ENCODE measurements around the gene OLIG2.
A peak's percentile ranks its signal among the peaks of the same experiment; 100 is the strongest.

Gene OLIG2

GRCh38 chr21:33028287-33028670 lies 2.5 kb downstream of the OLIG2 start:
- Histone ChIP-seq H3K9me3 (ENCODE audit: control insufficient read depth, low read depth, low read length) (no peaks in the 10 kb centered on the region), H3K4me3 (ENCODE audit: low read length) (no peak overlapping the region), H3K27me3 (ENCODE audit: control insufficient read depth, insufficient read depth, low read length) (peaks cover 100% of the 10 kb centered on the region), H3K36me3 (ENCODE audit: control insufficient read depth, low read depth, low read length) (no peaks in the 10 kb centered on the region), H3K4me1 (ENCODE audit: control insufficient read depth, low read depth, low read length) (peaks cover 14% of the 10 kb centered on the region), H3K27ac (ENCODE audit: low read length) (no peak overlapping the region), H3K9ac (ENCODE audit: low read length) (no peak overlapping the region)

GRCh38 chr21:33028773-33029384 lies 3.1 kb downstream of the OLIG2 start:
- Histone ChIP-seq H3K27me3 (ENCODE audit: control insufficient read depth, insufficient read depth, low read length) (peaks cover 100% of the 10 kb centered on the region), H3K9ac (ENCODE audit: low read length) (no peak overlapping the region), H3K36me3 (ENCODE audit: control insufficient read depth, low read depth, low read length) (no peaks in the 10 kb centered on the region), H3K4me1 (ENCODE audit: control insufficient read depth, low read depth, low read length) (peaks cover 16% of the 10 kb centered on the region), H3K27ac (ENCODE audit: low read length) (no peak overlapping the region), H3K9me3 (ENCODE audit: control insufficient read depth, low read depth, low read length) (no peaks in the 10 kb centered on the region), H3K4me3 (ENCODE audit: low read length) (peak overlapping the region; percentile 14)

DNA sequence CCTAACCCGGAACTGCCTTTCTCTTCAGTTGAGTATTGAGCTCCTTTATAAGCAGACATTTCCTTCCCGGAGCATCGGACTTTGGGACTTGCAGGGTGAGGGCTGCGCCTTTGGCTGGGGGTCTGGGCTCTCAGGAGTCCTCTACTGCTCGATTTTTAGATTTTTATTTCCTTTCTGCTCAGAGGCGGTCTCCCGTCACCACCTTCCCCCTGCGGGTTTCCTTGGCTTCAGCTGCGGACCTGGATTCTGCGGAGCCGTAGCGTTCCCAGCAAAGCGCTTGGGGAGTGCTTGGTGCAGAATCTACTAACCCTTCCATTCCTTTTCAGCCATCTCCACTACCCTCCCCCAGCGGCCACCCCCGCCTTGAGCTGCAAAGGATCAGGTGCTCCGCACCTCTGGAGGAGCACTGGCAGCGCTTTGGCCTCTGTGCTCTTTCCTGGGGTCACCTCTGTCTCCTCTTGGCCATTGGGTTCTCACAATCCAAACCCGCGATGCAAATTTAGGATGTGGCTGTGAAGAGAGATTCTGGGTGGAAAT lies 3.7 kb downstream of the OLIG2 start:
- Histone ChIP-seq H3K27ac (ENCODE audit: low read length) (no peak overlapping the region), H3K36me3 (ENCODE audit: control insufficient read depth, low read depth, low read length) (no peaks in the 10 kb centered on the region), H3K27me3 (ENCODE audit: control insufficient read depth, insufficient read depth, low read length) (peaks cover 100% of the 10 kb centered on the region), H3K9me3 (ENCODE audit: control insufficient read depth, low read depth, low read length) (no peaks in the 10 kb centered on the region), H3K4me3 (ENCODE audit: low read length) (peak overlapping the region; percentile 14), H3K4me1 (ENCODE audit: control insufficient read depth, low read depth, low read length) (peaks cover 17% of the 10 kb centered on the region), H3K9ac (ENCODE audit: low read length) (no peak overlapping the region)

GRCh38 chr21:33029975-33030461 lies 4.3 kb downstream of the OLIG2 start:
- Histone ChIP-seq H3K27me3 (ENCODE audit: control insufficient read depth, insufficient read depth, low read length) (peaks cover 100% of the 10 kb centered on the region), H3K4me1 (ENCODE audit: control insufficient read depth, low read depth, low read length) (peaks cover 14% of the 10 kb centered on the region), H3K36me3 (ENCODE audit: control insufficient read depth, low read depth, low read length) (no peaks in the 10 kb centered on the region), H3K9ac (ENCODE audit: low read length) (no peak overlapping the region), H3K4me3 (ENCODE audit: low read length) (no peak overlapping the region), H3K27ac (ENCODE audit: low read length) (no peak overlapping the region), H3K9me3 (ENCODE audit: control insufficient read depth, low read depth, low read length) (no peaks in the 10 kb centered on the region)

DNA sequence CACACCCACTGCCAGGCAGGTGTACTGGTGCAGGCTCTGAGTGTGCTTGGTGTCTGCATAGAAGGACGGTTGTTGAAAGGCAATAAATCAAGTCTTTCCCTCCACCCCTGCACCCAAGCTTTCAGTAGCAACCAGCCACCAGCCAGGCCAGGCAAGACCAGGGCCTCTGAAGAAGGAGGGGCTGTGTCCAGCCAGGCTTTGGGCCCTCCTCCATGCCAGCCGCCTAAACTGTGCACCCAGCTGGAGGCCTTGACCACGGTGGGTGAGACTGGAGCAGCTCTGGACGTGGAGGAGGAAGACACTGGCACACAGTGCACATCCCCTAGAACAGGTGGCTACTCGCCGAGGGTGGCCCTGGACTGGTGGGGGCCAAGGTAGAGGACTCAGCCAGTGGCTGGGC lies 4.9 kb downstream of the OLIG2 start:
- Histone ChIP-seq H3K27ac (ENCODE audit: low read length) (no peak overlapping the region), H3K36me3 (ENCODE audit: control insufficient read depth, low read depth, low read length) (no peaks in the 10 kb centered on the region), H3K9ac (ENCODE audit: low read length) (no peak overlapping the region), H3K27me3 (ENCODE audit: control insufficient read depth, insufficient read depth, low read length) (peaks cover 100% of the 10 kb centered on the region), H3K4me1 (ENCODE audit: control insufficient read depth, low read depth, low read length) (peaks cover 20% of the 10 kb centered on the region), H3K9me3 (ENCODE audit: control insufficient read depth, low read depth, low read length) (no peaks in the 10 kb centered on the region), H3K4me3 (ENCODE audit: low read length) (no peak overlapping the region)

DNA sequence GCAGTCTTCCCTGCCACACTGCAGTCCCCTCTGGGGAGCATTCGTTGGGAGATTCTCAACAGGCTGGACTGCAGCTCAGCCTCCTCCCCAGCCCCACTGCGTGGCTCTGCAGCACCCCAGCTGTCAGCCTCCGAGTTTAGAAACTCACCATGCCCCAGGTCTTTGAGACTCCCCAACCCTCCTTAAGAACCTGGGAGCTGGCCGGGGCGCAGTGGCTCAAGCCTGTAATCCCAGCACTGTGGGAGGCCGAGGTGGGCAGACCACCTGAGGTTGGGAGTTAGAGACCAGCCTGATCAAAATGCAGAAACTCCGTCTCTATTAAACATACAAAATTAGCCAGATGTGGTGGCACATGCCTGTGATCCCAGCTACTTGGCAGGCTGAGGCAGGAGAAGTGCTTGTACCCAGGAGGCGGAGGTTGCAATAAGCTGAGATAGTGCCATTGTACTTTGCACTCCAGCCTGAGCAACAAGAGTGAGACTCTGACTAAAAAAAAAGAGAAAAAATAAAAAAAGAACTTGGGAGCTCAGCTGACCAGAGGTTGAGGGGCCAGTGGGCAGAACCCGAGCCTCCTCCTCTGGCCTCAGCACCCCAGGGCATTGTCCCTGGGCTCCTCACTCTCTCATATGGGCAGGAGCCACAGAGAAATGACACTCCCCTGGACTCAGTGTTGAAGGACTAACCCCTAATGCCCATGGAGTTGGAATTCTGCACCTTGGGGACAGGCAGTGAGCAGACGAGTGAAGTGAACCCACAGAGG lies 5.6 kb downstream of the OLIG2 start:
- no peaks in the 10 kb centered on the region for H3K36me3 ChIP-seq (ENCODE audit: control insufficient read depth, low read depth, low read length)
- no peak overlapping the region for H3K27ac ChIP-seq (ENCODE audit: low read length)
- H3K9ac ChIP-seq (ENCODE audit: low read length): no peak overlapping the region
- H3K9me3 ChIP-seq (ENCODE audit: control insufficient read depth, low read depth, low read length): no peaks in the 10 kb centered on the region
- H3K4me1 ChIP-seq (ENCODE audit: control insufficient read depth, low read depth, low read length): peaks cover 20% of the 10 kb centered on the region
- no peak overlapping the region for H3K4me3 ChIP-seq (ENCODE audit: low read length)
- H3K27me3 ChIP-seq (ENCODE audit: control insufficient read depth, insufficient read depth, low read length): peaks cover 100% of the 10 kb centered on the region

- Histone ChIP-seq H3K9ac (ENCODE audit: low read length) (no peak overlapping the region), H3K27ac (ENCODE audit: low read length) (no peak overlapping the region), H3K9me3 (ENCODE audit: control insufficient read depth, low read depth, low read length) (no peaks in the 10 kb centered on the region), H3K27me3 (ENCODE audit: control insufficient read depth, insufficient read depth, low read length) (peaks cover 100% of the 10 kb centered on the region), H3K4me1 (ENCODE audit: control insufficient read depth, low read depth, low read length) (peaks cover 24% of the 10 kb centered on the region), H3K36me3 (ENCODE audit: control insufficient read depth, low read depth, low read length) (no peaks in the 10 kb centered on the region), H3K4me3 (ENCODE audit: low read length) (no peak overlapping the region)
Measured at GRCh38 chr21:33032434-33033047, 6.8 kb downstream of the OLIG2 start.

GRCh38 chr21:33033094-33033951 lies 7.6 kb downstream of the OLIG2 start:
- H3K27ac ChIP-seq (ENCODE audit: low read length): no peak overlapping the region
- H3K36me3 ChIP-seq (ENCODE audit: control insufficient read depth, low read depth, low read length): no peaks in the 10 kb centered on the region
- peak overlapping the region; percentile 8 for H3K4me3 ChIP-seq (ENCODE audit: low read length)
- H3K4me1 ChIP-seq (ENCODE audit: control insufficient read depth, low read depth, low read length): peaks cover 24% of the 10 kb centered on the region
- H3K27me3 ChIP-seq (ENCODE audit: control insufficient read depth, insufficient read depth, low read length): peaks cover 97% of the 10 kb centered on the region
- H3K9ac ChIP-seq (ENCODE audit: low read length): no peak overlapping the region
- H3K9me3 ChIP-seq (ENCODE audit: control insufficient read depth, low read depth, low read length): no peaks in the 10 kb centered on the region

DNA sequence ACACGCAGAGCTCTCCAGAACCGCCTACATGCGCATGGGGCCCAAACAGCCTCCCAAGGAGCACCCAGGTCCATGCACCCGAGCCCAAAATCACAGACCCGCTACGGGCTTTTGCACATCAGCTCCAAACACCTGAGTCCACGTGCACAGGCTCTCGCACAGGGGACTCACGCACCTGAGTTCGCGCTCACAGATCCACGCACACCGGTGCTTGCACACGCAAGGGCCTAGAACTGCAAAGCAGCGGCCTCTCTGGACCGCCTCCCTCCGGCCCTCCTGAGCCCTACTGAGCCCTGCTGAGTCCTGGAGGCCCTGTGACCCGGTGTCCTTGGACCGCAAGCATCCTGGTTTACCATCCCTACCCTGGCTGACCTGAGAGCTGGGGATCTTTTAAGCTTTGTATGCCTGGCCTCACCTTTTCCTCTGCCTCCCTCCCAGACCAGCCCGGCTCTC lies 8.3 kb downstream of the OLIG2 start:
- peaks cover 24% of the 10 kb centered on the region for H3K4me1 ChIP-seq (ENCODE audit: control insufficient read depth, low read depth, low read length)
- H3K4me3 ChIP-seq (ENCODE audit: low read length): no peak overlapping the region
- H3K9ac ChIP-seq (ENCODE audit: low read length): no peak overlapping the region
- peaks cover 95% of the 10 kb centered on the region for H3K27me3 ChIP-seq (ENCODE audit: control insufficient read depth, insufficient read depth, low read length)
- H3K27ac ChIP-seq (ENCODE audit: low read length): no peak overlapping the region
- H3K9me3 ChIP-seq (ENCODE audit: control insufficient read depth, low read depth, low read length): no peaks in the 10 kb centered on the region
- no peaks in the 10 kb centered on the region for H3K36me3 ChIP-seq (ENCODE audit: control insufficient read depth, low read depth, low read length)

DNA sequence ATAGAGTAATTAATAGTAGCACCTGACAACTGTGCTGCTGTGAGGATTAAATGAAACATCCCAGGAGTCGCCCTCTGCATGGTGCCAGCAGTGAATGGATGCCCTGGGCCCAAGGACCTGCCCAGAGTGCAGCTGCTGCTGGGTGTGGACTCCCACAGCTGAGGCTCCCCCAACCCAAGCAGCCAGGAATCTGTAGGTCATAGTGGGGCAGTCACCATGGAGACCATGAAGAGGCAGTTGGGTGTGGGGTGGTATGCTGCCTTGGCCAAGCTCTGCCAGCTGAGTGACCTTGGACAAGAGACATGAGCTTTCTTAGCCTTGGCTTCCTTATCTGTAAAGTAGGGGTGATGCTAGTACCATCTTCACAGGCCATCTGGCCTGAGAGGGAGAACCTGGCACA lies 9.4 kb downstream of the OLIG2 start:
- Histone ChIP-seq H3K27ac (ENCODE audit: low read length) (no peak overlapping the region), H3K9ac (ENCODE audit: low read length) (no peak overlapping the region), H3K27me3 (ENCODE audit: control insufficient read depth, insufficient read depth, low read length) (peaks cover 87% of the 10 kb centered on the region), H3K4me1 (ENCODE audit: control insufficient read depth, low read depth, low read length) (peaks cover 13% of the 10 kb centered on the region), H3K4me3 (ENCODE audit: low read length) (no peak overlapping the region), H3K36me3 (ENCODE audit: control insufficient read depth, low read depth, low read length) (no peaks in the 10 kb centered on the region), H3K9me3 (ENCODE audit: control insufficient read depth, low read depth, low read length) (no peaks in the 10 kb centered on the region)

Measured in iPS-18a (cell line).